GM18868 (cell line): ENCODE data around the gene LYVE1.

Experiments used
- ATAC-seq: cut with Tn5 transposase; IDR thresholded peaks from one replicate; pipeline ENCODE4 v1.9.1; 2021; ENCODE audit warnings: mild to moderate bottlenecking, moderate library complexity; ENCODE audit not compliant: unreplicated experiment

The LYVE1 gene

GRCh38 chr11:10526974-10527918 is 41.2 kb downstream of the LYVE1 start:
- ATAC-seq, result peak; percentile 63

- no peak for ATAC-seq
Measured at GRCh38 chr11:10524471-10524870, 44.0 kb downstream of the LYVE1 start.

- ATAC-seq, result no peak
Measured at GRCh38 chr11:10522921-10523320, 45.5 kb downstream of the LYVE1 start.

DNA sequence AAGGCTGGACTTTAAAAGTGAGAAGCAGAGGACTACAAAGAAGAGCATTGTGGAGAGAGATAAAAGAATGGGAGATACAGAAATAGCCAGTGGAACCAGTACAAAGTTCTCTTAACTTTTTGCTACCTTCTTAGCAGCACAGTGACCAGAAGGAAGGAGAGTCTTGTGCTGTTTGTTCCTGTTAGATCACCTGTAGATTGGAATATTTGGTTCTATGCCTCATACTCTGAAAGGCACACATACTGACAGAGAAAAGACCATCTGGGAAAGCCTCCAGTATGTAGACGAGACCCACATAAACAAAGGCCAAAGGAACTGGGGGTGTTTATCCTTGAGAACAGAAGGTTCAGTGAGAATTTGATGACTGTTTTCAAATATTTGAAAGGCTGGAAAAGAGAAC is 46.2 kb downstream of the LYVE1 start:
- no peak for ATAC-seq

DNA sequence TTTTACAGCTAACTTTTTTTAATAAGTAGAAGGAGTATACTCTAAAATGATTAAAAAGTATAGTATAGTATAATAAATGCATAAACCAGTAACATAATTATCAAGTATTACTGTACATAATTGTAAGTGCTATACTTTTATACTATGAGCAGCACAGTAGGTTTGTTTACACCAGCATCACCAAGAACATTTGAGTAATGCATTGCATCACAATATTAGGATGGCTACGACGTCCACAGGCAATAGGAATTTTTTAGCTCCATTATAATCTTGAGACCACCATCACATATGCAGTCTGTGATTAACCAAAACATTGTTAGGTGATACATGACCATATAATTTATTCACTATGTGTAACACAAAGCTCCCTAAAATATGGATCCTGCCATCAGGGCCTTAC is 47.9 kb downstream of the LYVE1 start:
- no peak for ATAC-seq

- ATAC-seq, result no peak
Measured at GRCh38 chr11:10519630-10520029, 48.8 kb downstream of the LYVE1 start.

DNA sequence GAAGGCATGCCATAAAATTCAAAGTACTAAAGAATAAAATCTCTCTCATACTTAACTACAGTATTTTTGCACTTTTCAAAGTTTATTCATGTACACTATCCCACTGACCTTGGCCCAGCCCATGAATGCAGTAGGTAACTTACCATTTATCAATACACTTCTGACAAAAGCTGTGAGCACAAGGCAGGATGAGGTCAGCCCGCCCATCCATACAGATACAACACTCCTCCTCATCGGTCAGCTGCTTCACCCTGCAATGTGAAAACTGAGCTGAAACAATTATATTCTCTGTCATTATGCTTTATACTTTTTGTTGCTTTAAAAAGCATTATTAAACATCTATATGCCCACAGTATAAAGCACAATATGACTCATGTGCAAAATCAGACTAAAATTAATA is 49.6 kb downstream of the LYVE1 start:
- ATAC-seq, result no peak

- no peak for ATAC-seq
Measured at GRCh38 chr11:10518123-10518522, 50.3 kb downstream of the LYVE1 start.

- no peak for ATAC-seq
Measured at GRCh38 chr11:10515418-10515817, 53.0 kb downstream of the LYVE1 start.

DNA sequence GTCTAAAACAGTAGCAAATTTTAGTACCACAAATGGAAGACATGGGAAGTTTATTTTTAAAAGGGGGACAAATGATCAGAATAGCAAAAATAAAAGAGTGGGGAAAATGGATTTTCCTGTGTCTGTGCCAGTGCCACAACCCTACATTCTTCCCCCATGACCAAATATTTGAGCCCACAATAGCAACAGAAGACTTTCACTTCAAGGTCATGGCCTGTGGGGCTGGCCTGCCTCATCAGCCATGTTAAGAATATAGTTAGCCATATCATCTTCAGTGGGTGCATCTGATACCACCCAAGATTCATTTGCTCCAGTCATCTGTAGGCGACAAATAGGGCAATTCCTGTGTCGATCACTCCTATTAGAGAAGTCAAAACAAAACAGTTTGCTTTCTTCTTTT is 53.8 kb downstream of the LYVE1 start:
- no peak for ATAC-seq

DNA sequence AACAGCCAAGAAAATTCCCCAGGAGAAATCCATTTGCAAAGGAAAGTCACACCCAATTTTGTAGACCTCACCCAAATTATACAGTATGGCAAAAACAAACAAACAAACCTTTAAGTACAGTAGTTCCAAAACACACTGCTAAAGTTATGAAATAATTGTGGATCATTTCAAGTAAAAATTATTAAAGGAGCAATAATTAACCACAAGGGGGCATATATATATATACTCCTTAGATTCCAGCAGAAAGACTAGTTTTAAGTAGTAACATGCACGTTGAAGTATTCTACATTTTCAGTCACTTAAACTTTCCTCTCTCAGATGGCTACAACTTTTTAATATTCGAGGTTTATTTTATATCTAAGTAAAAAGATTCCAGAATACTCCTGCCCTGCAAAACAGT is 54.3 kb downstream of the LYVE1 start:
- no peak for ATAC-seq

DNA sequence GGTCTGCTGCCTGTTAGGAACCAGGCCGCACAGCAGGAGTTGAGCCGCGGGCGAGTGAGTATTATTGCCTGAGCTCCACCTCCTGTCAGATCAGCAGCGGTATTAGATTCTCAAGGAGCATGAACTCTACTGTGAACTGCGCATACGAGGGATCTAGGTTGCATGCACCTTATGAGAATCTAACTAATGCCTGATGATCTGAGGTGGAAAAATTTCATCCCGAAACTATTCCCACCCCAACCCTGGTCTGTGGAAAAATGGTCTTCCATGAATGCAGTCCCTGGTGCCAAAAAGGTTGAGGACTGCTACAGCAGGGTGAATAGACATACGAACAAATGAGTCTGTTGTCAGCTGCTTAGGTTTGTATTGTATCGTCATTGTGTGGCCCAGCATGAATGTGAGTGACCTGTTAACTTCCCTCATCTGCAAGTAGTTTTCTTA is 57.3 kb downstream of the LYVE1 start:
- ATAC-seq, result no peak
